Activated T-cell treated with anti-CD3 and anti-CD28 coated beads, Interleukin-2, amount 50 U/mL, for 24 hours (primary cell): Measurements from ENCODE around the gene INKA1.
A peak's percentile ranks its signal among the peaks of the same experiment; 100 is the strongest.
"Not testable (repeated sequence)": the region's sequence is repeated elsewhere in the genome, so short reads cannot be mapped to it uniquely, and the experiment has no call there.

Source experiments
- DNase-seq: peaks from one replicate; pipeline ENCODE4 v3.0.0-alpha.2; 2020
- H3K27ac Mint-ChIP-seq: 2 replicates; pipeline ENCODE4 v1.8.0; 2020; ENCODE audit warnings: mild to moderate bottlenecking, mixed read lengths
- H3K27me3 Mint-ChIP-seq: 2 replicates; pipeline ENCODE4 v1.8.0; 2020; ENCODE audit warnings: mixed read lengths
- H3K36me3 Mint-ChIP-seq: 2 replicates; pipeline ENCODE4 v1.8.0; 2020; ENCODE audit warnings: low read depth, mixed read lengths
- H3K4me1 Mint-ChIP-seq: 2 replicates; pipeline ENCODE4 v1.8.0; 2020; ENCODE audit warnings: low read depth, mixed read lengths
- H3K4me3 Mint-ChIP-seq: 2 replicates; pipeline ENCODE4 v1.8.0; 2020; ENCODE audit warnings: mild to moderate bottlenecking, moderate library complexity, mixed read lengths
- H3K9me3 Mint-ChIP-seq: 2 replicates; pipeline ENCODE4 v1.8.0; 2020; ENCODE audit warnings: mixed read lengths

The INKA1 gene

GRCh38 chr3:49812916-49813496, 9.9 kb downstream of the INKA1 start:
- peak; percentile 40 for DNase-seq
- Mint-ChIP-seq H3K27me3 (no peaks in the 10 kb centered on the region), H3K4me1 (peaks cover 39% of the 10 kb centered on the region), H3K9me3 (no peaks in the 10 kb centered on the region), H3K27ac (peak overlapping the region; percentile 97), H3K4me3 (peak overlapping the region; percentile 89), H3K36me3 (peaks cover 28% of the 10 kb centered on the region)

GRCh38 chr3:49813497-49814174, 10.6 kb downstream of the INKA1 start, which contains the start of gene UBA7:
UBA7 (minus strand) TSS chr3:49813953; CDS start chr3:49813787, 166 bp downstream.
- H3K27ac Mint-ChIP-seq: peak within 1 kb of the TSS; percentile 97
- peaks cover 28% of the 10 kb centered on the region for H3K36me3 Mint-ChIP-seq
- no peaks in the 10 kb centered on the region for H3K27me3 Mint-ChIP-seq
- H3K4me1 Mint-ChIP-seq: peaks cover 32% of the 10 kb centered on the region
- no peaks in the 10 kb centered on the region for H3K9me3 Mint-ChIP-seq
- DNase-seq: peak; percentile 73
- peak within 1 kb of the TSS; percentile 89 for H3K4me3 Mint-ChIP-seq

DNA sequence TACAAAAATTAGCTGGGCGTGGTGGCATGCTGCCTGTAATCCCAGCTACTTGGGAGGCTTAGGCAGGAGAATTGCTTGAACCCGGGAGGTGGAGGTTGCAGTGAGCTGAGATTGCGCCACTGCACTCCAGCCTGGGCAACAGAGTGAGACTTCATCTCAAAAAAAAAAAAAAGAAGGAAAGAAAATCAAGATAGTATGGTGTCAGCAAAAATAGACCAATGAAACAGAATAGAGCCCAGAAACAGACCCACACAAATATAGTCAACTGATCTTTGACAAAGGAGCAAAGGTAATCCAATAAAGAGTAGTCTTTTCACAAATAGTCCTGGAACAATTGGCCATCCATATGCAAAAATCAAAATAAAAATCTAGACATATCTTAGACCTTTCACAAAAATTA, 20.1 kb downstream of the INKA1 start:
- not testable (repeated sequence) for H3K36me3 Mint-ChIP-seq, H3K9me3 Mint-ChIP-seq, DNase-seq, H3K27ac Mint-ChIP-seq, H3K4me1 Mint-ChIP-seq, H3K4me3 Mint-ChIP-seq, H3K27me3 Mint-ChIP-seq

- H3K4me3 Mint-ChIP-seq: no peak overlapping the region
- no peak for DNase-seq
- H3K27ac Mint-ChIP-seq: no peak overlapping the region
- peaks cover 34% of the 10 kb centered on the region for H3K36me3 Mint-ChIP-seq
- H3K9me3 Mint-ChIP-seq: no peaks in the 10 kb centered on the region
- H3K27me3 Mint-ChIP-seq: no peaks in the 10 kb centered on the region
- H3K4me1 Mint-ChIP-seq: no peaks in the 10 kb centered on the region
Measured at GRCh38 chr3:49826016-49826415, 23.0 kb downstream of the INKA1 start.

DNA sequence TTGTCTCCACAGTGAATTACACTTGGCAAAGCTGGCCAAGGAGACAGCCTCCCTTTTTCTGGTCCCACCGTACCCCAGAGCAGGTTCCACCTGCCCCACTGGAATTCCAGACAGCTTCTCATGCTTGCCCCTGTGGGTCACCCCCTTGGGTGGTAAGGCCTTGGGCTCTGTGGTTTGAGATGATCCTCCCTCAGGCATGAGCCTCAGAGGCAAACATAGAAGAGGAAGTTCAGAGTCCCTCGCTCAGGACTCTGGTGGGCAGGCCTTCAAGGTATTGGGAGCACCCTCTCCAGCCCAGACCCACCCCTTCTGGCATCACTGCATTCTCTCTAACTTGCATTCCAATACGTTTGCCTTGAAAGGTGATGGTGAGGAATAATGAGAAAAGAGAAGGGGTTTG, 28.3 kb downstream of the INKA1 start:
- H3K36me3 Mint-ChIP-seq: peaks cover 67% of the 10 kb centered on the region
- no peaks in the 10 kb centered on the region for H3K9me3 Mint-ChIP-seq
- no peaks in the 10 kb centered on the region for H3K27me3 Mint-ChIP-seq
- H3K27ac Mint-ChIP-seq: no peak overlapping the region
- no peaks in the 10 kb centered on the region for H3K4me1 Mint-ChIP-seq
- no peak for DNase-seq
- no peak overlapping the region for H3K4me3 Mint-ChIP-seq

GRCh38 chr3:49839193-49839809, 36.2 kb downstream of the INKA1 start:
- peak; percentile 81 for DNase-seq
- Mint-ChIP-seq H3K36me3 (peaks cover 68% of the 10 kb centered on the region), H3K27ac (no peak overlapping the region), H3K4me1 (no peaks in the 10 kb centered on the region), H3K9me3 (no peaks in the 10 kb centered on the region), H3K27me3 (no peaks in the 10 kb centered on the region), H3K4me3 (no peak overlapping the region)

- H3K9me3 Mint-ChIP-seq: no peaks in the 10 kb centered on the region
- no peak for DNase-seq
- no peak overlapping the region for H3K4me3 Mint-ChIP-seq
- peaks cover 70% of the 10 kb centered on the region for H3K36me3 Mint-ChIP-seq
- no peaks in the 10 kb centered on the region for H3K4me1 Mint-ChIP-seq
- H3K27ac Mint-ChIP-seq: no peak overlapping the region
- H3K27me3 Mint-ChIP-seq: no peaks in the 10 kb centered on the region
Measured at GRCh38 chr3:49840388-49840787, 37.3 kb downstream of the INKA1 start.

DNA sequence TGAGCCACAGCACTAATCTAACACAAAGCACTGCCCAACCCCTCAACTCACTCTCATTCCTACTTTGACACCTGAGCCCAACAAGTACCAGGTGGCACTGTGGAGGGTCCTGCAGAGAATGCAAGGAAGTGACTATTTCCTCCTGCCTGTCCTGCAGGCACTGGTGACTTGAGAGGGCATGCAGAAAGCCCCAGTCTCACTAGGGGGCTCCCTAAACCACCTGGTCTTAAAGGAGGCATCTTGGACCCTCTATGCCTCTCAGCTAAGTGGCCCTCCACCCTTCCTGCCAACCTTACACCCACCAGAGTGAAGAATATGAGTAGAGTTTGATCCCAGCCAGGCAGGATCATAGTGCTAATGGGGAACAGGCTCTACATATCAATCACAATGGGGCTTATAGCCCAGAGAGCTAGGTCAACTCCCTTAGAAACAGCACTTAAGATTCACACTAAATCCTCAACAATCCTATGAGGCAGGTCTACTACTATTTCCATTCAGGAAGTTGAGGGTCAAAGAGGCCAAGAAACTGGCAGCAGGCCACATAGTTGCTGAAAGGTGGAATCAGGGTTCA, 38.1 kb downstream of the INKA1 start:
- no peaks in the 10 kb centered on the region for H3K9me3 Mint-ChIP-seq

DNA sequence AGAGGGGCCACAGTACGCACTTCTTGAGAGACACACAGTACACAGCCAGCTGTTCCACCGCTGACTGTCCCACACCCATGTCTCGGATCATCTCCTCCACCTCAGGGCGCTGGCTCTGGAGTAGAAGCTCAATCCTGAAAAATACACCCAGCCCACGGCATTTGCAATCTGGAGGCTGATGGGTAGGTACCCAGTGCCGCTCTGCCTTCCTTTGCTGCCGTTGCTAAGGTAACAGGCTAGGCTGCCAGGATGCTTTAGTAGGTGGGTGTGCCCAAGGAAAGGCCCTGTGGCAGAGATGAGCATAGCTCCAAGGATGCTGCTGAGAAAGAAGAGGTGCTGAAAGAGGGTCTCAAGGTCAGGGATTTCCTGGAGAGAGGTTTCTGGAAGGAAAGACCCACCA, 38.7 kb downstream of the INKA1 start:
- Mint-ChIP-seq H3K9me3 (no peaks in the 10 kb centered on the region), H3K36me3 (peaks cover 79% of the 10 kb centered on the region), H3K4me3 (no peak overlapping the region)

More for the DNA sequence above, 38.1 kb downstream of the INKA1 start:
- Mint-ChIP-seq H3K27me3 (no peaks in the 10 kb centered on the region), H3K36me3 (peaks cover 77% of the 10 kb centered on the region), H3K4me3 (no peak overlapping the region), H3K4me1 (no peaks in the 10 kb centered on the region), H3K27ac (no peak overlapping the region)
- DNase-seq: no peak

GRCh38 chr3:49842843-49843517, 39.9 kb downstream of the INKA1 start:
- H3K4me3 Mint-ChIP-seq: no peak overlapping the region
- no peak for DNase-seq
- no peaks in the 10 kb centered on the region for H3K27me3 Mint-ChIP-seq
- no peak overlapping the region for H3K27ac Mint-ChIP-seq
- peaks cover 78% of the 10 kb centered on the region for H3K36me3 Mint-ChIP-seq
- H3K4me1 Mint-ChIP-seq: no peaks in the 10 kb centered on the region
- no peaks in the 10 kb centered on the region for H3K9me3 Mint-ChIP-seq

More for the DNA sequence above, 38.7 kb downstream of the INKA1 start:
- DNase-seq: no peak
- no peaks in the 10 kb centered on the region for H3K27me3 Mint-ChIP-seq
- H3K4me1 Mint-ChIP-seq: no peaks in the 10 kb centered on the region
- no peak overlapping the region for H3K27ac Mint-ChIP-seq

DNA sequence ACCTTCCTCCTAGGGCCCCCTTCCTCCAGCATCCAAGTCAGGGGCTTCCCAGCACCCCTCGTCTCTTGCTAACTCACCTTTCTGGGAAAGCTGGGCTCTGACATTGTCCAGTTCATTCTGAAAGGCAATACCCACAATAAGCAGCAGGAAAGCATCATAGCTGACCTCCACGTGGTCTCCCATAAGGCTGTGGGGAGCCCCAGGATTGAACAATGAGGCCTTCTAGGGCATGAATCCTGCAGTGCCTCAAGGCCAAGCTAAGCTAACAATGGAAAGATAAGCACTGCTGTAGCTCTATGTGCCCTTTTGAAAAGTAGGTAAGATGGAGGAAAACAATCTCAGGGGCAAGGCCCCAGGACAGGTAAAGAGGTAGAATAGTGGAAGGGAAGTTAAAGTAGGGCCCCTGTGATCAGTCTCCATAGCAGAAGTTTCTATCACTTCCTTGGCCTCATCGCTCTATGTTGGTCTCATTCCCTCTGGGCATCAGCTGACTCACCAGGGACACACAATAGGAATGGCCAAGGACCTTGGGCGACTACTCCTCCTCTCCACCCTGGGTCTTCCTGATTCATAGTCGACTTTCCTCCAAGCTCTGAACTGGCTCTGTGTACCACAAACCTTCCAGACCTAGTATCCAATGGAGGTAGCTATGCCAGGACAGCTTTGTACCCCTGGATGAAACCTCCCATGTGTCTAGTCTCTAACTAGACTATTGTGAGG, 41.6 kb downstream of the INKA1 start:
- no peak for DNase-seq
- Mint-ChIP-seq H3K4me3 (no peak overlapping the region), H3K9me3 (no peaks in the 10 kb centered on the region), H3K27ac (no peak overlapping the region), H3K36me3 (peaks cover 64% of the 10 kb centered on the region), H3K27me3 (no peaks in the 10 kb centered on the region), H3K4me1 (no peaks in the 10 kb centered on the region)

DNA sequence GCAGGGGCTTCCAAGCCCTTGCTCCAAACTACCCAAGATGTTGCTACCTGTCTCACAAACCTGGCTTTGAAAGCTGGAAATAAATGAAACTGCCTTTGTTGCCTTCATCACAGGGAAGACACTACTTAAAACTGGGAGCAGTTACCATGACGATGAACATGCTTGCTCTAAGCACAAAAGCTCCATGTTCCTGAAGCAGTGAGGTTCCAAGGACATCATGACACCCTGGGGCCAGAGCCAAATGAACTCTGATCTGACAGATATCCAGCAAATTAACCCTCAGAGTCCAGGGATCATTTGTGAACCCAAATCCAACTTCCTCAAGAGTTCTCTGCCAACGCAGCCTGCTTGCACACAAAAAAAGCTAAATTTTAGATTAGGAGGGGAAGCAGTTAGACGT, 42.6 kb downstream of the INKA1 start:
- Mint-ChIP-seq H3K36me3 (peaks cover 62% of the 10 kb centered on the region), H3K4me1 (no peaks in the 10 kb centered on the region), H3K4me3 (no peak overlapping the region), H3K9me3 (no peaks in the 10 kb centered on the region), H3K27me3 (no peaks in the 10 kb centered on the region), H3K27ac (no peak overlapping the region)
- no peak for DNase-seq
